Memory B cell (primary cell): Measurements from ENCODE around the gene AKAP7.

Source experiments
- ATAC-seq: fragments of 150-1000 bp; cut with Tn5 transposase; 2 replicates; pipeline ENCODE4 v1.10.0; 2021; ENCODE audit warnings: low read depth, mild to moderate bottlenecking, moderate library complexity
- DNase-seq, 2 donors: peaks; one replicate each; pipeline ENCODE4 v3.0.0; 2022; ENCODE audit warnings: low spot score in 2 of 2
- H3K27ac Mint-ChIP-seq: one replicate; pipeline ENCODE4 v1.8.0; 2022; ENCODE audit warnings: mild to moderate bottlenecking, moderate library complexity, mixed read lengths
- H3K27me3 Mint-ChIP-seq: one replicate; pipeline ENCODE4 v1.8.0; 2022; ENCODE audit warnings: mixed read lengths
- H3K36me3 Mint-ChIP-seq: one replicate; pipeline ENCODE4 v1.8.0; 2022; ENCODE audit warnings: mild to moderate bottlenecking, mixed read lengths
- H3K4me1 Mint-ChIP-seq: one replicate; pipeline ENCODE4 v1.8.0; 2022; ENCODE audit warnings: mixed read lengths
- H3K4me3 Mint-ChIP-seq: one replicate; pipeline ENCODE4 v1.8.0; 2022; ENCODE audit warnings: mild to moderate bottlenecking, moderate library complexity, mixed read lengths
- H3K9me3 Mint-ChIP-seq: one replicate; pipeline ENCODE4 v1.8.0; 2022; ENCODE audit warnings: mixed read lengths

The AKAP7 gene

DNA sequence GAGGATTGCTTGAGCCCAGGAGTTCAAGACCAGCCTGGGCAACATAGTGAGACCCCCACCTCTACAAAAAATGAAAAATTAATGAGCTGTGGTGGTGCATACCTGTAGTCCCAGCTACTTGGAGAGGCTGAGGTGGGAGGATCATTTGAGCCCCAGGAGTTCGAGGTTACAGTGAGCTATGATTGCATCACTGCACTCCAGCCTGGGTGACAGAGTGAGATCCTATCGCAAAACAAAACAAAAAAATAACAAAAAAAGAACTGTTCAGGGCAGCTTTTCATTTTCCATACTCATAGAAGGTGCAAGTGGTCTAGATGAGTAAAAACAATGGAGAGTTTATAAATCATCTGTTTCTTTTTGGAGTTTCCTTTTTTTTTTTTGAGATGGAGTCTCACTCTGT lies 21.1 kb downstream of the AKAP7 start:
- Mint-ChIP-seq H3K27ac (no peak overlapping the region), H3K36me3 (no peaks in the 10 kb centered on the region), H3K4me3 (no peak overlapping the region), H3K4me1 (no peaks in the 10 kb centered on the region), H3K9me3 (no peaks in the 10 kb centered on the region), H3K27me3 (no peaks in the 10 kb centered on the region)
- DNase-seq = no peak
- ATAC-seq = no peak

DNA sequence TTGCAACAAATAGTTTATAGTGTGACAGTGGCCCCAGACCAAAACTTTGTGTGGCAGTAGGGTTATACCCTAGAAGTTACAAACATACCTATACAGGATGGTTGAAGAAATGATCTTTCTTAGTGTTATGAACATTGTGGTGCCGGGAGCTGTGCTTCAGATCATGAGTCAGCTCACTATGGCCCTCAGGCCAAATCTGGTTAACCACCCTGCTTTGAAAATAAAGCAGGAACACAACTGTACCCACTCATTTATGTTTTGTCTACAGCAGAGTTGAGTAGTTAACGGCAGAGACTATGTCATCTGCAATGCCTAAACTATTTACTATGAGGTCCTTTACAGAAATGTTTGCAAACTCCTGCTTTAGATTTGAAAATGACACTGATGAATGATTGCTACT lies 24.3 kb downstream of the AKAP7 start:
- no peak overlapping the region for H3K27ac Mint-ChIP-seq
- no peaks in the 10 kb centered on the region for H3K4me1 Mint-ChIP-seq

DNA sequence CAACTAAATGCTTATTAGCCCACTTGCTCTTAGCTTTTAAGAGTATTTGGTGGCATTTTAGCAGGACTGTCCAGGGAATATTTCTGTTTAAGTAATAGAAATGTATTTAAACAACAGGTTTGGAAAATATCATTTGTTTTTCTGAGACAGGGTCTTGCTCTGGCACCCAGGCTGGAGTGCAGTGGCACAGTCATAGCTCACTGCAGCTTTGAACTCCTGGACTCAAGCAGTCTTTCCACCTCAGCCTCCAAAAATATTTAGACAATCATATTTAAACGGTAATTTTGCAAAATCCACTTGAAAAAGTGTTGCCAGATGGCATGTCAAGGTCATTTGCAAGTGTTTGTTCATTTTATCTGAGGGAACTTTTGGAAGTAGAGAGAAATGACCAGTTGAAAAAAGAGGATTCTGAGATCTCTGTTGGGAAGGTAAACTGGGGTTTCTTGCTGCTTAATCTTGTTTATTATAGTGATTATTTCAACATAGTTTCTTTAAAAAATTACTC lies 25.0 kb downstream of the AKAP7 start:
- no peaks in the 10 kb centered on the region for H3K9me3 Mint-ChIP-seq
- no peak for DNase-seq
- H3K4me1 Mint-ChIP-seq = no peaks in the 10 kb centered on the region
- H3K4me3 Mint-ChIP-seq = no peak overlapping the region
- H3K36me3 Mint-ChIP-seq = peaks cover 2% of the 10 kb centered on the region
- no peak for ATAC-seq
- no peaks in the 10 kb centered on the region for H3K27me3 Mint-ChIP-seq
- no peak overlapping the region for H3K27ac Mint-ChIP-seq

More for the DNA sequence above, 24.3 kb downstream of the AKAP7 start:
- H3K4me3 Mint-ChIP-seq = no peak overlapping the region
- H3K9me3 Mint-ChIP-seq = no peaks in the 10 kb centered on the region
- peaks cover 2% of the 10 kb centered on the region for H3K36me3 Mint-ChIP-seq
- no peaks in the 10 kb centered on the region for H3K27me3 Mint-ChIP-seq
- DNase-seq (no peak), ATAC-seq (no peak)

DNA sequence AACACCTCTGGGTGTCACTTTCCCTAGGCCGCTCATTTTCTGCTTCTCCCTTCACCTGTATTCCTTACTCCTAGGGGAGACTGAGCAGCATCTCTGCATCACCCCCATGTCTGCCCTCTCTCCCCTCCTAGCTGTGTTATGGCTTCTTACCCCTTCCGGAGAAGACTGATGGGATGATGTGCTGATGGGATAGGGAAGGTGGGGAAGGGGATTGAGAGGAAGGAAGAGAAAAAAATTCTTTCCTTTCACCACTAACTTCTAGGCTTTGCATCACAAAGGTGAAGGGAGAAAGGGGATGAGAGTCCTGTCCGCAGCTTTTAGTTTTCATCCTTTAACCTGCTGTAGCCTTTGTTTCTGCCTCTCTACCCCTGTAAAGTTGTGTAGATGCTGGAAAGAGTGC lies 26.7 kb downstream of the AKAP7 start:
- H3K9me3 Mint-ChIP-seq = no peaks in the 10 kb centered on the region
- no peaks in the 10 kb centered on the region for H3K4me1 Mint-ChIP-seq
- DNase-seq = no peak
- no peak overlapping the region for H3K27ac Mint-ChIP-seq
- peaks cover 8% of the 10 kb centered on the region for H3K36me3 Mint-ChIP-seq
- H3K4me3 Mint-ChIP-seq = no peak overlapping the region
- H3K27me3 Mint-ChIP-seq = no peaks in the 10 kb centered on the region
- ATAC-seq = no peak

DNA sequence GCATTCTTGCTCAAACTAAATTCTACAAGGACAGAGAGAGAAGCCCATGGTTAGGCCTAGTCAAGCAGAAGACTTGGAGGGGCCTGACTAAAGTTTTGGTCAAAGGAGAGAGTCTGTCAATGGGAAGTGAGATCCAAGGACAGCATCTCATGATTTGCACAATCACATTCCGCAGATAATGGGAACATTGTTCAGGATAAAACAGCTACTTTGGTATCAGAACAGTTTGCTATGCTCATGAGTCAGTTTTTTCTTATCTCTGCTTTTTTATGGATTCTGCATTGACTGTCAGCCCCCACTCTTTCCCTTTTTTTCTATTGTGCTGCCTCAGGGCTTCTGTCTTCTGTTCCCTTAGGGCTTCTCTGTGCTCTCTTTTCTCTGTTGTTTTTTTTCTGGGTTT lies 28.6 kb downstream of the AKAP7 start:
- DNase-seq (no peak), ATAC-seq (no peak)
- Mint-ChIP-seq H3K27ac (no peak overlapping the region), H3K36me3 (peaks cover 8% of the 10 kb centered on the region), H3K27me3 (no peaks in the 10 kb centered on the region), H3K9me3 (no peaks in the 10 kb centered on the region), H3K4me3 (no peak overlapping the region), H3K4me1 (no peaks in the 10 kb centered on the region)

DNA sequence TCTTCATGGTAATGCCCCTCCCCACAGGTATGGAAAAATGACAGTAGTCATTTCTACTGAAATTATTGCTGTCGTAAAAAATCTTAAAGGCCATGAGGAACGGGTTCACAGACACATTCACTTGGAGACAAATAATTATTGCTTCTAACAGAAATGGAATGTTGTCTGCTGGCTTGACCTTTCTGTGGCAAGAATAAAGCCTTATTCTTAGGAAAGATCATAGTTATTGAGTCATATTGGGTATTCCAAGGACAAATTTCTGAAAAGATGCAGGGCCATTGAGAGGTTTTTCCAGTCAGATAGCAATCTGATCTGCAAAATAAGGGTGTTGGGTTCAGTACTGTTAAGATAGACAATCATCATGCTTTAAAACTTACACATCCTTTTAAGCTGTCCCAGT lies 29.2 kb downstream of the AKAP7 start:
- Mint-ChIP-seq H3K4me1 (no peaks in the 10 kb centered on the region), H3K27ac (no peak overlapping the region), H3K9me3 (no peaks in the 10 kb centered on the region), H3K27me3 (no peaks in the 10 kb centered on the region), H3K4me3 (no peak overlapping the region), H3K36me3 (peaks cover 13% of the 10 kb centered on the region)
- ATAC-seq (no peak), DNase-seq (no peak)

DNA sequence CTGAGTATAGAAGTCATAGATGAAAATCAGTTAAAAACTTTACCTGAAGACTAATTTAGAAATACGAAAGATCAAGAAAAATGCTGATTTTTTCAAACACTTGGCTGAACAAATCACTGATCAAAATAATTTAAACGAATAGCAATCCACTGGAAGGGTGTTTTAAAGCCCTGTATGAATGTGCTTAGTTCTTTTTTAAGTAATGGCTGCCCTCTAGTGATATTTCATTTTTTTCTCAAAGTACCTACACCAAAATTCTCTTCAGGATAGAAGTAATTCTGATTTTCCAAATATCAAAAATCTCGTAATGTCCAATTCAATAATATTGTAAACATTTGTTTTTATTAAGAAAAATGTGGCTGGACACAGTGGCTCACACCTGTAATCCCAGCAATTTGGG lies 32.5 kb downstream of the AKAP7 start:
- Mint-ChIP-seq H3K27me3 (no peaks in the 10 kb centered on the region), H3K4me3 (no peak overlapping the region), H3K9me3 (no peaks in the 10 kb centered on the region), H3K27ac (no peak overlapping the region), H3K36me3 (peaks cover 13% of the 10 kb centered on the region), H3K4me1 (no peaks in the 10 kb centered on the region)
- no peak for DNase-seq
- no peak for ATAC-seq

DNA sequence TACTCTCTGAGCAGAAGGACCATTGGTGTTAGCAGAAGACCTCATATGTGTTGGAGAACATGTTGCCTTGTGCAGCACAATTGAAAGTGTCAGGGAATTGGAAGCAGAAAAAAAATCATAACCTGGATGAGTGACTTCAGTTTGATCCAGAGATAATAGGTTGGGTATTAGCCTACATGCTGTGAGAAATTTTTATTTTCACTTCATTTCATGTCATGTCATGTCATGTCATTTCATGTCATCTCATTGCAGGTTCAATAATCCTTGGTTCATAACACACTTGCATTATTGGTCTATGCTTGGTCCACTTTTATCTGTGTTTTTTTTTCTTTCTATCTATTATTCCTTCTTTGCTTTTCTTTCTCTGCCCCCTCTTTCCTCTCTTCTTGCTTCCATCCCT lies 34.3 kb downstream of the AKAP7 start:
- Mint-ChIP-seq H3K27me3 (no peaks in the 10 kb centered on the region), H3K27ac (no peak overlapping the region), H3K36me3 (peaks cover 11% of the 10 kb centered on the region), H3K4me3 (no peak overlapping the region), H3K9me3 (no peaks in the 10 kb centered on the region), H3K4me1 (no peaks in the 10 kb centered on the region)
- ATAC-seq (no peak), DNase-seq (no peak)

DNA sequence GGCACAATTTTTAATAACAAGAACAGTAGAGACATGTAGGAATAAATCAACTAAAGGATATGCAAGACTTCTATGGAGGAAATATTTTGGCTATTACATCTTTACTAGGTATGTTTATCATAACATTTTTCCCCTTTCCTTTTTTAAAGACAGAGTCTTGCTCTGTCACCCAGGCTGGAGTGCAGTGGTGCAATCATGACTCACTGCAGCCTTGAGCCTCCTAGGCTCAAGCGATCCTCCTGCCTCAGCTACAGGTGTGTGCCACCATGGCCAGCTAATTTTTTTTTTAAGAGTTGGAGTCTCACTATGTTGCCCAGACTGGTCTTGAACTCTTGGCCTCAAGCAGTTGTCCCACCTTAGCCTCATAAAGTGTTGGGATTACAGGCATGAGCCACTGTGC lies 37.0 kb downstream of the AKAP7 start:
- Mint-ChIP-seq H3K4me3 (no peak overlapping the region), H3K36me3 (peaks cover 4% of the 10 kb centered on the region), H3K4me1 (no peaks in the 10 kb centered on the region), H3K27me3 (no peaks in the 10 kb centered on the region), H3K9me3 (no peaks in the 10 kb centered on the region), H3K27ac (no peak overlapping the region)
- ATAC-seq (no peak), DNase-seq (no peak)

DNA sequence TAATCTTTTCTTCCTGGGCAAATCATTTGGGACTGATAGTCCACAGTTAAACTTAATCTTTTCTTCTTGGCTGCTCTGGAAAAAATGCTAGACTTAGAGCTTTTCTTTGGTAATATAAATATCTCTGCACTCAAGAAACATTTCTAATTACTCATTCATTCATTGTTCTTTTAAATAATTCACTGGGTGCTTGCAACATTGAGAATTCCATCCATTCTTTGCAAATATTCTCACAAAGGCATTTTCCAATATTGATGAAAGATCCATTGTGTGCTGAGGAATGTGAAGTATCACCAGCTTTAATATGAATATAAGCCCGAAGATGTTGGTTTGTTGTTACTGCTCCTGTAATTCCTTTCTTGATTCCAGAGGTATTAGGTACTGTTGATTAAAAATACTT lies 38.4 kb downstream of the AKAP7 start:
- H3K36me3 Mint-ChIP-seq = peaks cover 5% of the 10 kb centered on the region

DNA sequence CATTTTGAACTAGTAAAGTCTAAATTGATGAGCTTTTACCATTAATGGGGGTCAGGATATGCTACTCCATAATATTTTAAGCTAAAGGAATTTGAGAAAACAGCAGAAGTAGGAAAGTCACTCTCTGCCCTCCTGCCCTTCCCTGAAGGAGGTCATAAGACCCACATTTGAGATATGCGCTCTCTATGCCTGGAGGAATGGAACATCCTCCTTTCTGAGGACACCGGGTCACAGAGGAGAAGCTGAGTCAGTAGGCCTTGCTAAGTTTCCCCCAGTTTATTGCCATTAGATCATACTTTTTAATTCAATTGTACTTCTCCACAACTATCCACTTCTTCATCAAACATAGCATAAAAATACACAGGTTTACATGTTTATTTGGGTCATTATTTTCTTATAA lies 40.3 kb downstream of the AKAP7 start:
- ATAC-seq (no peak), DNase-seq (no peak)
- H3K4me3 Mint-ChIP-seq = no peak overlapping the region
- H3K4me1 Mint-ChIP-seq = no peaks in the 10 kb centered on the region
- H3K27me3 Mint-ChIP-seq = no peaks in the 10 kb centered on the region
- peaks cover 5% of the 10 kb centered on the region for H3K36me3 Mint-ChIP-seq
- H3K27ac Mint-ChIP-seq = no peak overlapping the region
- no peaks in the 10 kb centered on the region for H3K9me3 Mint-ChIP-seq

More for the DNA sequence above, 38.4 kb downstream of the AKAP7 start:
- Mint-ChIP-seq H3K27me3 (no peaks in the 10 kb centered on the region), H3K4me3 (no peak overlapping the region), H3K27ac (no peak overlapping the region), H3K4me1 (no peaks in the 10 kb centered on the region), H3K9me3 (no peaks in the 10 kb centered on the region)
- no peak for DNase-seq
- ATAC-seq = no peak

DNA sequence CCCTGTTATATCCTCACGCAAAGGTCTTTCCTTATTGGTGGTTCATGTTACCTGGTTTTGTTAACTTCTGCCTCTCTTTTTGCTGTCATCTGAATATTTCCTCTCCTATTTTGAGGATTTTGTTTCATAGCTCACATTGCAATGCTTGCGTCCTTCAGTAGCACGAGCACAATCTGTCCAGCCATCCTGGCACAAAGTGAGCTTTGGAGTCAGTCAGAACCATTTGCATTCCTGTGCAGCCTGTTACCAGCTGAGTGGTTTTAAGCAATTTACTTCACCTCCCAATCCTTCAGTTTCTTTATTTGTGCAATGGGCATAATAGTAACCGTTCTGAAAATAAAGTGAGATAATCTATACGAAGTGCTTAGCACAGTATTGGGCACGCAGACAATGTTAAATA lies 42.7 kb downstream of the AKAP7 start:
- no peaks in the 10 kb centered on the region for H3K27me3 Mint-ChIP-seq
- no peak overlapping the region for H3K27ac Mint-ChIP-seq

DNA sequence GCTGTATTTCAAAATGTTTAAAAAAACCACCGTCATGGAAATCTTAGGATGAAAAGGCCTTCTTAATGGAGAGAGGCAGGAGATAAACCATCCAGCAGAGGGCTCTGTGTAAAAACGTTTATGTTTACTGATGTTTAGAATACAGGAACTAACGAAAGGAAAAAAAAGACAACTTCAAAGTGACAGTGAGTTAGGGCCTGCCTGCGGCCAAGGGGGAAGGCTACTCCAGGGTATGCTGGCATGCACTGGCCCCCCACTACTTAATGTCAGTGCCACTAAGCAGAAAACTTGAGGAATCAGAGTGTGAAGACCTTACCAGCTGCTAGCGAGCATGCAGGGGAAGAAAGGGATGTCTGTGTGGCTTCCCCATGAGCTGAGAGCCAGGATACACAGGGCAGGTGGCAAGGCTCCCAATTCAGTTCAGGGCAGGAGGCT lies 47.7 kb downstream of the AKAP7 start:
- peak overlapping the region; percentile 71 for H3K27ac Mint-ChIP-seq
- peak; percentile 12 to 15 for DNase-seq
- no peaks in the 10 kb centered on the region for H3K27me3 Mint-ChIP-seq
- ATAC-seq = peak; percentile 78
- H3K36me3 Mint-ChIP-seq = peaks cover 5% of the 10 kb centered on the region
- no peaks in the 10 kb centered on the region for H3K9me3 Mint-ChIP-seq
- H3K4me1 Mint-ChIP-seq = peaks cover 4% of the 10 kb centered on the region
- peak overlapping the region; percentile 47 for H3K4me3 Mint-ChIP-seq

More for the DNA sequence above, 42.7 kb downstream of the AKAP7 start:
- Mint-ChIP-seq H3K36me3 (peaks cover 5% of the 10 kb centered on the region), H3K4me1 (peaks cover 2% of the 10 kb centered on the region), H3K9me3 (no peaks in the 10 kb centered on the region), H3K4me3 (no peak overlapping the region)
- ATAC-seq (no peak), DNase-seq (no peak)

DNA sequence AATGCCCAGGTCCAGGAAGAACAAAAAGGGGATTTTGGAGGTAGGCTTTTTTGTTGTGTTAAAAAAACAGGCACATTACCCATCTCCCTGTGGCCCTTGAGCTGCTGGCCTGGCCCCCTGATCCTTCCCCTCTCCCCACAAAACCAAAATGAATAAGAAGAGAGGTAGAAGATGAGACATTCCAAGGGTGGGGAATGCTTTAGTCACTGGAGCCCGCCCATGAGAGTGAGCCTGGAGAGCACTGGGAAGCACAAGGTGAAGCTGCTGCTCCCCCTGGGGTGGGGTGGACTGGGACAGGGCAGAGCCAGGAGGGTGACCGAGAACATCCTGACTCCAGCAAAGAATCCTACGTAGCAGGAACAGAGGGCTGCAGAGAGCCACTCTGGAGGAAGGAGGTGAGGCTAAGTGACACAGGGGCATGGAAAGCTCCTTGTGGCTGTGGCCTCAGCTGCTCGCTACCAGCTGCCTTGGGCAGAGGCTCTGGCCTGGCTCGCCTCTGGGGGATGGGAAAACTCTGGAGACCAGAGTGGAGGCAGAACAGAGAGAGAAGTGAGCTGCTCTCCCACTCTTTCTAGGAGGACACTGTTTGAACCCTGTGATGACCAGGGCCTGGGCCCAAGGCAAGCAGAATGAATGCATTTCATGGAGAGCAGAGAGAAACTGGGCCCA lies 48.3 kb downstream of the AKAP7 start:
- Mint-ChIP-seq H3K4me3 (no peak overlapping the region), H3K27ac (peak overlapping the region; percentile 71), H3K36me3 (peaks cover 5% of the 10 kb centered on the region), H3K9me3 (no peaks in the 10 kb centered on the region), H3K4me1 (peaks cover 4% of the 10 kb centered on the region), H3K27me3 (no peaks in the 10 kb centered on the region)
- DNase-seq (no peak), ATAC-seq (no peak)

DNA sequence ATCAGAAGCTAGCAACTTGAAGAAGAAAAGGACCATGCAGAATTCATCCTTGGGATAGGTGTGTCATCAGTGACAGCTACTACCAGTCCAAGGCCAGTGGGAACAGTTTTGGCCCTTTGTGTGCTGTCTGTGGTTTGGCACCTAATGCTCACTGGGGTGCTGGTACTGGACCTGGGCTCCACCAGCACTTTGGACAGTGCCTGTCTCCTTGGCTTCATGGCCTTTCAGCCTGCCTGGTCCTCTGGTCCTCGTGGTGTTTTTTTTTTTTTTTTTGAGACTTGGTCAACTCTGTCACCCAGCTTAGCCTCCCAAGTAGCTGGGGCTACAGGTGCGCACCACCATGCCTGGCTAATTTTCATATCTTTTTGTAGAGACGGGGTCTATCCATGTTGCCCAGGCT lies 56.3 kb downstream of the AKAP7 start:
- Mint-ChIP-seq H3K4me3 (no peak overlapping the region), H3K4me1 (peaks cover 7% of the 10 kb centered on the region), H3K27ac (no peak overlapping the region), H3K9me3 (peaks cover 16% of the 10 kb centered on the region), H3K27me3 (no peaks in the 10 kb centered on the region), H3K36me3 (peaks cover 21% of the 10 kb centered on the region)
- ATAC-seq (no peak), DNase-seq (no peak)
